Measurements from ENCODE around the gene ANKRD60. TPM values are rescaled to one million over a fixed set of nuclear protein-coding genes. Genes with fewer than 3 reads are reported as not detected.

Gene ANKRD60
- total and polyA plus RNA-seq, 4 donors, result not detected

- ATAC-seq (ENCODE audit: low FRiP score) (no peak), DNase-seq (no peak)
- no peaks in the 10 kb centered on the region for H3K36me3 ChIP-seq (ENCODE audit: control insufficient read depth in 1 of 2, insufficient read depth in 2 of 2, low read length in 1 of 2)
- H3K9me3 ChIP-seq (ENCODE audit: control insufficient read depth, low read length), result no peaks in the 10 kb centered on the region
- H3K27me3 ChIP-seq (ENCODE audit: control insufficient read depth in 1 of 2, insufficient read depth in 2 of 2, low read length in 1 of 2), result no peaks in the 10 kb centered on the region
- no peak overlapping the region for H3K27ac ChIP-seq (ENCODE audit: low read depth in 1 of 2, low read length in 2 of 2)
- intact Hi-C loops (cut with DNase I), result loop anchor here in 1 of 2 donors (10.0 kb wide), 1 partner anchor 463 kb away; the partner anchor contains the start of gene NPEPL1
- 57 to 59% methylated on average over 6 of the region's 6 CpGs for WGBS, 2 donors
- H3K4me3 ChIP-seq (ENCODE audit: low read length in 2 of 2), result no peak overlapping the region
- H3K4me1 ChIP-seq (ENCODE audit: control insufficient read depth in 1 of 2, insufficient read depth in 2 of 2, low read length in 2 of 2), result no peaks in the 10 kb centered on the region
These were observed 3.2 kb upstream of the ANKRD60 start for GRCh38 chr20:58231683-58232082.

- no peak overlapping the region for H3K27ac ChIP-seq (ENCODE audit: low read depth in 1 of 2, low read length in 2 of 2)
- no peak for ATAC-seq (ENCODE audit: low FRiP score)
- H3K36me3 ChIP-seq (ENCODE audit: control insufficient read depth in 1 of 2, insufficient read depth in 2 of 2, low read length in 1 of 2), result no peaks in the 10 kb centered on the region
- 89 to 92% methylated on average over 14 of the region's 14 CpGs for WGBS, 2 donors
- no peaks in the 10 kb centered on the region for H3K27me3 ChIP-seq (ENCODE audit: control insufficient read depth in 1 of 2, insufficient read depth in 2 of 2, low read length in 1 of 2)
- no peak for DNase-seq
- H3K4me3 ChIP-seq (ENCODE audit: low read length in 2 of 2), result no peak overlapping the region
- H3K4me1 ChIP-seq (ENCODE audit: control insufficient read depth in 1 of 2, insufficient read depth in 2 of 2, low read length in 2 of 2), result no peaks in the 10 kb centered on the region
- intact Hi-C loops (cut with DNase I), result no loop called here
- H3K9me3 ChIP-seq (ENCODE audit: control insufficient read depth, low read length), result no peaks in the 10 kb centered on the region
These were observed 845 bp upstream of the ANKRD60 start for GRCh38 chr20:58229198-58229798.

- no peak overlapping the region for H3K27ac ChIP-seq (ENCODE audit: low read depth in 1 of 2, low read length in 2 of 2)
- intact Hi-C loops (cut with DNase I), result no loop called here
- 9 to 14% methylated on average over 14 to 29 of the region's 29 CpGs for WGBS, 2 donors
- no peaks in the 10 kb centered on the region for H3K36me3 ChIP-seq (ENCODE audit: control insufficient read depth in 1 of 2, insufficient read depth in 2 of 2, low read length in 1 of 2)
- H3K4me3 ChIP-seq (ENCODE audit: low read length in 2 of 2), result no peak overlapping the region
- no peaks in the 10 kb centered on the region for H3K27me3 ChIP-seq (ENCODE audit: control insufficient read depth in 1 of 2, insufficient read depth in 2 of 2, low read length in 1 of 2)
- DNase-seq (no peak), ATAC-seq (ENCODE audit: low FRiP score) (no peak)
- no peaks in the 10 kb centered on the region for H3K9me3 ChIP-seq (ENCODE audit: control insufficient read depth, low read length)
- no peaks in the 10 kb centered on the region for H3K4me1 ChIP-seq (ENCODE audit: control insufficient read depth in 1 of 2, insufficient read depth in 2 of 2, low read length in 2 of 2)
These were observed 360 bp downstream of the ANKRD60 start for GRCh38 chr20:58228103-58228483.

GRCh38 chr20:58227391-58228102 lies 906 bp downstream of the ANKRD60 start:
- no peak overlapping the region for H3K4me3 ChIP-seq (ENCODE audit: low read length in 2 of 2)
- intact Hi-C loops (cut with DNase I), result no loop called here
- no peaks in the 10 kb centered on the region for H3K4me1 ChIP-seq (ENCODE audit: control insufficient read depth in 1 of 2, insufficient read depth in 2 of 2, low read length in 2 of 2)
- DNase-seq, result no peak
- H3K36me3 ChIP-seq (ENCODE audit: control insufficient read depth in 1 of 2, insufficient read depth in 2 of 2, low read length in 1 of 2), result no peaks in the 10 kb centered on the region
- WGBS, 2 donors, result 89 to 92% methylated on average over 5 of the region's 5 CpGs
- H3K27me3 ChIP-seq (ENCODE audit: control insufficient read depth in 1 of 2, insufficient read depth in 2 of 2, low read length in 1 of 2), result no peaks in the 10 kb centered on the region
- ATAC-seq (ENCODE audit: low FRiP score), result no peak
- no peaks in the 10 kb centered on the region for H3K9me3 ChIP-seq (ENCODE audit: control insufficient read depth, low read length)
- H3K27ac ChIP-seq (ENCODE audit: low read depth in 1 of 2, low read length in 2 of 2), result no peak overlapping the region

GRCh38 chr20:58225452-58226200 lies 2.8 kb downstream of the ANKRD60 start:
- no peak overlapping the region for H3K4me3 ChIP-seq (ENCODE audit: low read length in 2 of 2)
- H3K9me3 ChIP-seq (ENCODE audit: control insufficient read depth, low read length), result no peaks in the 10 kb centered on the region
- no peaks in the 10 kb centered on the region for H3K4me1 ChIP-seq (ENCODE audit: control insufficient read depth in 1 of 2, insufficient read depth in 2 of 2, low read length in 2 of 2)
- no peak overlapping the region for H3K27ac ChIP-seq (ENCODE audit: low read depth in 1 of 2, low read length in 2 of 2)
- WGBS, 2 donors, result 56 to 58% methylated on average over 15 of the region's 15 CpGs
- intact Hi-C loops (cut with DNase I), result no loop called here
- no peak for DNase-seq
- H3K27me3 ChIP-seq (ENCODE audit: control insufficient read depth in 1 of 2, insufficient read depth in 2 of 2, low read length in 1 of 2), result no peaks in the 10 kb centered on the region
- ATAC-seq (ENCODE audit: low FRiP score), result no peak
- H3K36me3 ChIP-seq (ENCODE audit: control insufficient read depth in 1 of 2, insufficient read depth in 2 of 2, low read length in 1 of 2), result no peaks in the 10 kb centered on the region

GRCh38 chr20:58224974-58225373 lies 3.5 kb downstream of the ANKRD60 start:
- Histone ChIP-seq H3K9me3 (ENCODE audit: control insufficient read depth, low read length) (no peaks in the 10 kb centered on the region), H3K27ac (ENCODE audit: low read depth in 1 of 2, low read length in 2 of 2) (no peak overlapping the region), H3K36me3 (ENCODE audit: control insufficient read depth in 1 of 2, insufficient read depth in 2 of 2, low read length in 1 of 2) (no peaks in the 10 kb centered on the region), H3K4me3 (ENCODE audit: low read length in 2 of 2) (no peak overlapping the region), H3K4me1 (ENCODE audit: control insufficient read depth in 1 of 2, insufficient read depth in 2 of 2, low read length in 2 of 2) (no peaks in the 10 kb centered on the region), H3K27me3 (ENCODE audit: control insufficient read depth in 1 of 2, insufficient read depth in 2 of 2, low read length in 1 of 2) (no peaks in the 10 kb centered on the region)
- intact Hi-C loops (cut with DNase I), result no loop called here
- DNase-seq, result no peak
- 49 to 63% methylated on average over 5 of the region's 5 CpGs for WGBS, 2 donors
- ATAC-seq (ENCODE audit: low FRiP score), result no peak

- Histone ChIP-seq H3K9me3 (ENCODE audit: control insufficient read depth, low read length) (no peaks in the 10 kb centered on the region), H3K27ac (ENCODE audit: low read depth in 1 of 2, low read length in 2 of 2) (no peak overlapping the region), H3K27me3 (ENCODE audit: control insufficient read depth in 1 of 2, insufficient read depth in 2 of 2, low read length in 1 of 2) (no peaks in the 10 kb centered on the region), H3K4me1 (ENCODE audit: control insufficient read depth in 1 of 2, insufficient read depth in 2 of 2, low read length in 2 of 2) (no peaks in the 10 kb centered on the region), H3K36me3 (ENCODE audit: control insufficient read depth in 1 of 2, insufficient read depth in 2 of 2, low read length in 1 of 2) (no peaks in the 10 kb centered on the region), H3K4me3 (ENCODE audit: low read length in 2 of 2) (no peak overlapping the region)
- ATAC-seq (ENCODE audit: low FRiP score) (no peak), DNase-seq (no peak)
- 77 to 85% methylated on average over 5 of the region's 5 CpGs for WGBS, 2 donors
- intact Hi-C loops (cut with DNase I), result no loop called here
These were observed 4.4 kb downstream of the ANKRD60 start for GRCh38 chr20:58224097-58224496.

- no peaks in the 10 kb centered on the region for H3K27me3 ChIP-seq (ENCODE audit: control insufficient read depth in 1 of 2, insufficient read depth in 2 of 2, low read length in 1 of 2)
- WGBS, 2 donors, result 86 to 87% methylated on average over 8 of the region's 8 CpGs
- DNase-seq, result no peak
- intact Hi-C loops (cut with DNase I), result no loop called here
- no peak overlapping the region for H3K4me3 ChIP-seq (ENCODE audit: low read length in 2 of 2)
- peaks cover 2% of the 10 kb centered on the region for H3K9me3 ChIP-seq (ENCODE audit: control insufficient read depth, low read length)
- no peaks in the 10 kb centered on the region for H3K36me3 ChIP-seq (ENCODE audit: control insufficient read depth in 1 of 2, insufficient read depth in 2 of 2, low read length in 1 of 2)
- ATAC-seq (ENCODE audit: low FRiP score), result no peak
- no peak overlapping the region for H3K27ac ChIP-seq (ENCODE audit: low read depth in 1 of 2, low read length in 2 of 2)
- no peaks in the 10 kb centered on the region for H3K4me1 ChIP-seq (ENCODE audit: control insufficient read depth in 1 of 2, insufficient read depth in 2 of 2, low read length in 2 of 2)
These were observed 5.0 kb downstream of the ANKRD60 start for GRCh38 chr20:58223358-58223941.
